ENCODE results near the gene NSUN6.

DNA sequence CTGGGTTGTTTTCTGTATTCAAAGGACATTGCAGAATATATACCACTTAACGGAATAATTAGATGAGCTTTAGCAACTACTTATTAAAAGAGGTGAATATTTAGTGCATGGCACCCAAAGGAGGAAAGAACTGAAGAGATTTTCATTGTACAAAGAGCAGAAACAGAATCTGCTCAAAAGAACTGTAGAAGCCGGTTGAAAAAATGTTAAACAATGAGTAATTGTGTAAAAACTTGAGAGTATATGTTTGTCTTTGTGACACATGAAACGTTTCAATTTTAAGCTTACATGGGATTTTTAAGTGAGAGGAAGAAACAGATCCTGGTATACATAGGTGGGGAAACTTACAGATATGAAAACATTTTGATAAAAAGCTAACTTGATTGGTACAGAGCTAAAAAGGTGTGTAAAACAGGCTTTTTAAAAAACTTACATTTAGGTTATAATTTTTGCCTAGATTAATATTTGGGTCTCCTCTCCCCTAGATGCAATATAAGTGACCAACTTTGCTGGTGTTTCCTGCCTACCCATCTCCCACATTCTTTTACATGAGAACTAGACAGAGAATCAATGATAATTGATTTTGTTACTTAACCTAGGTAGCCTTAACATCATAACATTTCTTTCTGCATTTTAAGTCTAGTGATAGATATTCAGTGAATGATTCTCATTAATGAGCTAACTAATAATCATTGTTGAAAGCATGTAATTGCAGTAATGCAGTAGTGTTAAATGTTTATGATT lies 14.6 kb upstream of the NSUN6 start:
- TF ChIP-seq, protein P1, sequence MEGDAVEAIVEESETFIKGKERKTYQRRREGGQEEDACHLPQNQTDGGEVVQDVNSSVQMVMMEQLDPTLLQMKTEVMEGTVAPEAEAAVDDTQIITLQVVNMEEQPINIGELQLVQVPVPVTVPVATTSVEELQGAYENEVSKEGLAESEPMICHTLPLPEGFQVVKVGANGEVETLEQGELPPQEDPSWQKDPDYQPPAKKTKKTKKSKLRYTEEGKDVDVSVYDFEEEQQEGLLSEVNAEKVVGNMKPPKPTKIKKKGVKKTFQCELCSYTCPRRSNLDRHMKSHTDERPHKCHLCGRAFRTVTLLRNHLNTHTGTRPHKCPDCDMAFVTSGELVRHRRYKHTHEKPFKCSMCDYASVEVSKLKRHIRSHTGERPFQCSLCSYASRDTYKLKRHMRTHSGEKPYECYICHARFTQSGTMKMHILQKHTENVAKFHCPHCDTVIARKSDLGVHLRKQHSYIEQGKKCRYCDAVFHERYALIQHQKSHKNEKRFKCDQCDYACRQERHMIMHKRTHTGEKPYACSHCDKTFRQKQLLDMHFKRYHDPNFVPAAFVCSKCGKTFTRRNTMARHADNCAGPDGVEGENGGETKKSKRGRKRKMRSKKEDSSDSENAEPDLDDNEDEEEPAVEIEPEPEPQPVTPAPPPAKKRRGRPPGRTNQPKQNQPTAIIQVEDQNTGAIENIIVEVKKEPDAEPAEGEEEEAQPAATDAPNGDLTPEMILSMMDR (IDR thresholded peaks at IDR 0.05), result no peak
- no peak for TF ChIP-seq POLR2A (IDR thresholded peaks at IDR 0.05)

All from heart left ventricle (tissue), 13 donors.